ENCODE measurements around the gene RELCH.

Gene RELCH

DNA sequence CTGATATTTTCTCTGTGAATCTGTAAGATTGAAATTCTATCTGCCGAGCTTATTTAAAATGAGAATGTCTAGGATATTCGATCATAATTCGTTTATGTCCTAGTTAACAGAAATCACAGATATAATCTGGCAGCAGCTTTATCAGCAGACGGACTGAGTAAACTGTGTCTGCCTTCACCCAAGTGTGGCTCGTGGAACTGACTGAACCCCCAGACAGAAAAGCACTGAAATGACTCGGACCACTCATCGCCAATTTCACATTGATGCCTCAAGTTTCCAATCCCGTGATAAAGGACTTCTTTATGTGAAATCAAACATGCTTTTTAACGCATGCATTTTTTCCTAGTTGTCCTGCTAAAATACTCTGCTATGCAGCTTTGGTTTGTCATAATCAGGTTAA, 153.9 kb downstream of the RELCH start:
- no peak for DNase-seq (ENCODE audit: low read depth, low spot score)

DNA sequence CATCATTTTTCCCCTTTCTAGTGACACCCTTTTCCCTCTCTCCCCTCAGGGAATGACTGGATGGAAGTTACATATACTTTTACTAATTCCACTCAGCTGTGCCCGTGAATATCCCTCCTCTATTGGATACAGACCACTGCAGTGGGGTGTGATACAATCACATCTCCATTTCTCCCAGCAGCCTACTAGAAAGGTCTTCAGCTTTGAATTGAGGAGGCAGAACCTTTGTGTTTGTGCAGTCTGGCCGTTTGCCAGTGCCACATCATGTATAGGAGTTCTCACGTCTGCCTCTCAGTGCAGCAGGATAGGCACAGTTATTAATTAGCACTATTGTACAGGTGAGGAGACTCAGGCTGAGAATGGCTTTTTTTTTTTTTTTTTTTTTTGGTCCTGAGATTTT, 154.4 kb downstream of the RELCH start:
- no peak for DNase-seq (ENCODE audit: low read depth, low spot score)

DNA sequence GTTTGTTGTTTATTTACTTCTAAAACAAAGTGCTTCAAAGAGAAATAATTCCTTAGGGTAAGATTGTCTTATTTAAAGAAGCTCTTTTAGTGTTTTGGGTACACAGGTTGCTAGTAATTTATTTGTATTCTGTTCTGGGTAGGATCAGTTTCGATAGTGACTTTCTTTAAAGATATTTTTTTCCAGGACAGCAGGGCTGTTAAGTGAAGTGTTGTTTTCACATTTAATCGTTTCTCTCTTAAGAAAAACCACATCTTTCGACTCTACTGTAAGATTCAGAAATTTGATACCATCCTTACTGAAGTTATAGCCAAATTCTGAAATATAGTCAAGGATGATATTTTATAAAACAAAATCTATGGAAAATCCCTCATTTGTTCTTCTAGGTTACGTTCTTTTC, 155.8 kb downstream of the RELCH start:
- DNase-seq (ENCODE audit: low read depth, low spot score): no peak

DNA sequence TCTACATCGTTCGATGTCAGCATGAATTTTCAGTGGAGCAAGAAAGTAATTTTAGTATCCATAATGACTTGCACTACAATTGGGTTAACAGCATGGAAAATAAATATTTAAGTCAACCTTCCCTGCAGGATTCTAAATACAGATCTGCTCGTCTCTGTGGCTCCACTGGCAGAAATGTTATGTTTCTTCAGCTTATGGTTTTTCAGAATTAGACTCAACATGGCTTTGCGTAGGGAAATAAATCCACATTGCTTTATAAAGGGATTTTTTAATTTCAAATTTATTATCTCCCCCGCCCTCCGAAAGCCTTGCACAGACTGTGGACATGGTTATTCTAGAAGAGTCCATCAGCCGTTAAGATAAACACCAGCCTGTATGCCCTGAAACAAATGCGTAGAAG, 156.3 kb downstream of the RELCH start:
- no peak for DNase-seq (ENCODE audit: low read depth, low spot score)

DNA sequence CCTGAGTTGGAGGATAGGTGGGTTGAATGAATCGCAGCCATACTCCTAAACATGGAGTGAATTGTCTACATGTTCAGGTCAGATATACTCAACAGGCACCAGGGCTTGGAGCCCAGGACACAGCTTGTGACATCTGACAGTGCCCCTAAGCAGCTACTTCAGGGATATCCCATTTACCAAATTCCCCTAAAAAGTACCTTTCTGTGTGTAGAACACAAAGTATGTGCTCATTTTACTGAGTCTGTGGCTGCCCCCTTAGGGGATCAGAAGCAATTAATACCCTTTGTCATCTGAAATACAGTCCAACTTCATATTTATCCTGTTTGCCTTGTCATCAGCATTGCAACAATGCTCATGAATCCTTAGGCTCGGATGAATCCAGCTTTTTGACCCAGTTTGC, 158.9 kb downstream of the RELCH start:
- no peak for DNase-seq (ENCODE audit: low read depth, low spot score)

DNA sequence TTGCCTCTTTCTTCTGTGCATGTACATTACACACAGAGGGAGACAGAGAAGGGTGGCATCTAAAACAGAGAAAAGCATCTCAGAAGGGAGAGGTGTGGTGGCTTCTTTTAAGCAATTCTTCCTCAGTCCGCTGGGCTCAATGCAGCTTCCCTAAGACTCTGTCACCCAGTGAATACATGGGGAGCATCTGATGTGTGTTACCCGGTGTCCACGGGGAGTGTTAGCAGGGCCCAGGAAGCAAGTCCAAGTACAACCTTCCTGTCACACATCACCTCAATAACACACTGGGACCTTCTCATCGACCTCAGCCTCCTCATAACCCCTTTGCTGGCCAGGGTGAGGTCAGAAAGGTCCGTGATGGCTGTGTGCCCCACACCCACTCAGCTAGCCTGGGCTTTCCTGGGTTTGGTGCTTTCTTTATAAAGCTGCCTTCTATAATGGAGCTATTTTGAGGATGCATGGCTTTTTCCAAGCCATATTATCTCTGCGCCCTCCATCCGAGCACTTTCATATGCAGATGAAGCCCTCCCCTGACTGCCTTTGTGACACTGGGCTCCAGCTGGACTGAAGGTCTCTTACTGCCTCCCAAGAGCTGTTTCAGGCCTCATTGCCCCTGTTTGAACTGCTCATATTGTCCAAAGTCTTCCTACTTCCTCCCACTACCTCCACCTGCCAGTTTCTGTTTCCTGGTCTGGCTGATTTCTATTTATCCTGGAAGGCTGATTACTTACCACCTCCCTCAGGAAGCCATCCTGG, 159.5 kb downstream of the RELCH start:
- DNase-seq (ENCODE audit: low read depth, low spot score): no peak

DNA sequence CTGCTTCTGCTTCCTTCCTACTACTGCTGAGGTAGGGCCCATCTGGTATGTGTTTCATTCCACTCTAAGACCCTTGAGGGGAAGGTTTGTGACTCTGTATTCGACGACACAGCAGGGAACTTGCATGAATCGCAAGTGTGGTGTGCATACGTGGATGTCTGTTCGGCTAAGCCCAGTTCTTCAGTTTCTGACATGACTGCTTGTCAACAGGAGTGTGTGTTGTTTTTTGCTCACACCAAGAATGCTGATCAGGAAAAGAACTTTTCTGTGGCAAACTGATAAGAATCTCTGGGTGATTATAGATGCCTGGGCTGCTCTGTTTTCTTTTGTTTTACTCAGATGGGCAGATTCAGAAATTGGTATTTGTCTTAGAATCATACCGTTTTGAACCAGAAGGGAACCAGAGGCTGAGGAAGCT, 160.0 kb downstream of the RELCH start:
- no peak for DNase-seq (ENCODE audit: low read depth, low spot score)

DNA sequence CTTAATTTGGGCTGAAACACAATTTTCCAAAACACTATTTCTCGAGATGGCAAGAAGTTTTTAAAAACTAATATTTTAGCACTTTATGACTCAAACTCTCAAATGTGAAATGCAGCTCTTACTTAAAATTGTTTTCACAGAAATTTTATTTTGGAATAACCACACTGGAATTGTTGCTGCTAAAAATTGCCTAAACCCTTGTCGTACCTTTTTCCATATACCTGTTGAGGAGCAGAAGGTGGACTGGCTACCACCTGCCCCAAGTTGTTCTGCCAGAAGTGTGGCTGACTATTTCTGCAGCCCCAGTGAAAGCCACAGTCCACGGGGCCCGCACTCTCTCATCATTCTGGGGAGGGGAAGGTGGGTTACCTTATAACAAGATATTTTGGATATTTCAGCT, 161.4 kb downstream of the RELCH start:
- DNase-seq (ENCODE audit: low read depth, low spot score): no peak

DNA sequence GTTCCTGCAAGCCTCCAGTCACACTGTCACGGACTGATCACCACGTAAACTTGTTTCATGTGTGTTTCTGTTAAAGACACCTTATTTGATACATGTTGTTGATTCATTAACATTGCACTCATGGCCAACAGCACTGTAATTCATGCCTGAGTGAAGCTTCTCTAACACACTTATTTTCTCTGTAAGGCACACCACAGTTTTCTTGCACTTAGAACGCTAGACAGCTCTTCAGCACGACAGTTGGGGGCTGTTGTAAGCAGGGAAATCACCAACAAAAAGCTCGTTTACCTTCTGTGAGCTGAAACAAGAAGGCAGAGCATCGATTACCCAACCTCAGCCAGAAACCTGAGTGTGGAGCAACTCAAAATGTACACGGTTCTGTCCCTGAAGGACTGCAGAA, 166.1 kb downstream of the RELCH start:
- no peak for DNase-seq (ENCODE audit: low read depth, low spot score)

DNA sequence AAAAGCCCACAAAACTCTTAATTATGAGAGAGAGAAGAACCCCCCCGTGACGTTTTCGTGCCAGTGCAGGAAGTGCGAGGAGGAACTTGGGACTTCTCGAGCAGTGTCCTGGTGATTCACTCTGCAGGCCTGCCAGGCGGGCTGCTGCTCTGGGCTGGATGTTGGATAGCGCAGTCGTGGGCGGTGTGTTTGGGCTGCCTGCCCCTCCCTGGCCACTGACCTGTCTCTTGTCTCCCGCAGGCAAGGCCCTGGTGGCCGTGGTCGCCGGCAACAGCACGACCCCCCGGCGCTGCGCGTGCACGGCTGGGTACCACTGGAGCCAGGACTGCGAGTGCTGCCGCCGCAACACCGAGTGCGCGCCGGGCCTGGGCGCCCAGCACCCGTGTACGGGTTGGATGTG, 167.1 kb downstream of the RELCH start:
- DNase-seq (ENCODE audit: low read depth, low spot score): no peak

DNA sequence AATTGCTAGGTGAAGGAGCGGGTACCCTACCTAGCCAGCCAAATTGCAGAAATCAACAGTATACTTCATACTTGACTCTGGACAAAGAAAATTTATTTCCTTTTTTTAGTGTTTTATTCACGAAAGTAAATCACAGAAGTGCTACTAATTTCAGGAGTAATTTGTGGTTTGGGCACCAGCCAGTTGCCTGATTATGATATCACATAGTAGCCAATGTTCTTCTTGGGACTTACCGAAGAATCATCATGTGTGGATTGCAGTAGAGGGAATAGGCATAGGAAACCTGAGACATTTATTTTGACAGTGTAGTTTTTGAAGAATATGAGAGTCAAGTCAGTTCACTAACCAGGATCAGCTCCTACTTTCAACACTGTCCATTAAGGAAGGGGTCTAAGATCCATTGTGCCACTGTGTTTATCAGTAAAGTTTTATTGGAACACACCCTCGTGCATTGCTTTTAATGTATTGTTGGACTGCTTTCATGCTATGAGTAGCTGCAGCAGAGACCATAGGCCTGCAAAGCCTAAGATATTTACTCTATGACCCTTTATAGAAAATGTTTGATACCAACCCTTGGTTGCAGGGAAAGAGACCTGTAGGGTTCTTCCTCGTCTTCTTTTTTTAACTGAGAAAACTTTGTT, 170.1 kb downstream of the RELCH start:
- no peak for DNase-seq (ENCODE audit: low read depth, low spot score)

Data from activated CD4-positive, CD25-positive, alpha-beta regulatory T cell treated with anti-CD3 and anti-CD28 coated beads, Interleukin-2, amount 50 U/mL, for 16 hours (primary cell).